Activated CD8-positive, alpha-beta memory T cell treated with anti-CD3 and anti-CD28 coated beads, Interleukin-2, amount 10 ng/mL, durations not matched to agents 7 days and 5 days (primary cell): ENCODE results near the gene MAVS. TPM values are rescaled to one million over a fixed set of nuclear protein-coding genes. Genes with fewer than 3 reads are reported as not detected.

Experiments used
- ATAC-seq: fragments of 150-1000 bp; cut with Tn5 transposase; one replicate; pipeline ENCODE4 v1.10.0; 2021; ENCODE audit warnings: moderate library complexity
- CTCF ChIA-PET: fragments of 350-600 bp; sonication (Branson Sonifier 250); formaldehyde crosslinking; loops from one replicate; lab custom pipeline; 2021; ENCODE audit warnings: antibody characterized with exemption; lab: Charles Lee
- DNase-seq: peaks from one replicate; pipeline ENCODE4 v3.0.0-alpha.2; 2020
- H3K27ac Mint-ChIP-seq: one replicate; pipeline ENCODE4 v1.8.0; 2021; ENCODE audit warnings: mild to moderate bottlenecking, mixed read lengths
- H3K27me3 Mint-ChIP-seq: one replicate; pipeline ENCODE4 v1.8.0; 2021; ENCODE audit warnings: mixed read lengths
- H3K36me3 Mint-ChIP-seq: one replicate; pipeline ENCODE4 v1.8.0; 2021; ENCODE audit warnings: mild to moderate bottlenecking, mixed read lengths
- H3K4me1 Mint-ChIP-seq: one replicate; pipeline ENCODE4 v1.8.0; 2021; ENCODE audit warnings: mixed read lengths
- H3K4me3 Mint-ChIP-seq: one replicate; pipeline ENCODE4 v1.8.0; 2021; ENCODE audit warnings: mild to moderate bottlenecking, moderate library complexity, mixed read lengths
- H3K9me3 Mint-ChIP-seq: one replicate; pipeline ENCODE4 v1.8.0; 2022; ENCODE audit warnings: low read depth, mixed read lengths
- microRNA-seq: library from miRNA; unstranded; fragments of <30 nt; microRNA quantifications from one replicate; pipeline ENCODE4 v1.2.0, GENCODE V29; 2022
- total RNA-seq, 2 experiments: library from RNA; stranded (reverse); gene quantifications; one replicate each; pipeline ENCODE4 v1.2.3, GENCODE V29; 2021

MAVS gene
- total RNA-seq, 2 experiments from 2014 or later = 29.7 to 37.4 TPM

DNA sequence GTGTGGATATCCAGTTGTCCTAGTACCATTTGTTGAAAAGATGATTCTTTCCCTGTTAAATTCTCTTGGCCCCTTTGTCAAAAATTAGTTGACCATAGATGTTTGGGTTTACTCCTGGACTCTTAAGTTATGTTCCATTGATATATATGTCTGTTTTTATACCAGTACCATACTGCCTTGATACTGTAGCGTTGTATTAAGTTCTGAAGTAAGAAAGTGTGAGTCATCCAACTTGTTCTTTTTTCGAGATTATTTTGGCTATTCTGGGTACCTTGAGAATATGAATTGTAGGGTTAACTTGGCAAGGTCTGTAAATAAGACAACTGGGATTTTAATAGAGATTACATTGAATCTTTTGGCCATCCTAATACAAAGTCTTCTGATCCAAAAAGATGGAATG, 69.1 kb downstream of the MAVS start:
- no peak overlapping the region for H3K4me3 Mint-ChIP-seq
- ATAC-seq (no peak), DNase-seq (no peak)
- H3K27me3 Mint-ChIP-seq = no peaks in the 10 kb centered on the region
- peaks cover 34% of the 10 kb centered on the region for H3K4me1 Mint-ChIP-seq
- no peaks in the 10 kb centered on the region for H3K9me3 Mint-ChIP-seq
- CTCF ChIA-PET = interaction anchor here (1.3 kb wide), 1 partner anchor 89 kb away, joined by 3 read pairs; no protein-coding TSS in a partner anchor
- peaks cover 67% of the 10 kb centered on the region for H3K36me3 Mint-ChIP-seq
- no peak overlapping the region for H3K27ac Mint-ChIP-seq

DNA sequence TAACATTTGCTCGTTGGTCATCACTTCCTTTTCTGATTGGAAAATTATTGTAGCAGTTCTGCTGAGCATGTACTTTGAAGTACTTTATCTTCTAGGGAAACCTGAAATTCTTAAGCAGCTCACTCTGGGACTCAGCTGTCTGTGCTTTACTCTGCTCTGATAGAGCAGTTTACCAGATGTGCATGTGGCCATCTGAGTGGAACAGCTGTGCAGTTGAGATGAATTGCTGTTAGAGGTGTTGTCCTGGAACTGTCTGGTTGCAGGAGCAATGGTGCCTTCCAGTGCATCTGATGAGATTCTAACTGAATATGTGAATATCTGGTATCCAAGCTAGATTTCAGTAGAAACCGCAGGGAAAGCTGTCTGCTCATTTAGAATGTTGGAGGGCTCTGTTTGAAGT, 69.7 kb downstream of the MAVS start:
- peaks cover 37% of the 10 kb centered on the region for H3K4me1 Mint-ChIP-seq
- no peak overlapping the region for H3K27ac Mint-ChIP-seq
- H3K27me3 Mint-ChIP-seq = no peaks in the 10 kb centered on the region
- peak; percentile 35 for DNase-seq
- no peak overlapping the region for H3K4me3 Mint-ChIP-seq
- CTCF ChIA-PET = interaction anchor here (0.6 kb wide), 1 partner anchor 61 kb away, joined by 3 read pairs; no protein-coding TSS in a partner anchor
- ATAC-seq = no peak
- H3K36me3 Mint-ChIP-seq = peaks cover 66% of the 10 kb centered on the region
- no peaks in the 10 kb centered on the region for H3K9me3 Mint-ChIP-seq

DNA sequence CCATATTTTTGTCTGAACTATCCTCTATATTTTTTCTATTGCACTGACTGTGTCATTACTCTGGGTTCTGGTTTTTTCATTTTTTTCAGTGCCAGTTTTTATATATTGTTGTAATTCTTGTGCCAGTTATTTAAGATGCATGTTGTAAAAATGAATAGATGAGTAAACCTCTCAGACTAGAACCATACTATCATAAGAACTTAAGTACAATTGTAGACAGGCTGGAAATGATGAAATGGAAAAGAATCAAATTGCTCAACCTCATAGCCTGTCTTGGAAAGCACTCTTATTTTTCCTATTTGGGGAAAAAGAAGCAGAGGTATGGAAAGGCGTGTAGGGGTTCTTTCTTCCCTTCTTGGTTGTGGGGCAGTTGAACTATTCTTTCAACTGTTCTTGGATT, 72.7 kb downstream of the MAVS start:
- Mint-ChIP-seq H3K27ac (no peak overlapping the region), H3K4me3 (no peak overlapping the region), H3K27me3 (no peaks in the 10 kb centered on the region), H3K36me3 (peaks cover 63% of the 10 kb centered on the region), H3K9me3 (no peaks in the 10 kb centered on the region), H3K4me1 (peaks cover 44% of the 10 kb centered on the region)
- no peak for DNase-seq
- ATAC-seq = no peak
- CTCF ChIA-PET = no interaction called here

DNA sequence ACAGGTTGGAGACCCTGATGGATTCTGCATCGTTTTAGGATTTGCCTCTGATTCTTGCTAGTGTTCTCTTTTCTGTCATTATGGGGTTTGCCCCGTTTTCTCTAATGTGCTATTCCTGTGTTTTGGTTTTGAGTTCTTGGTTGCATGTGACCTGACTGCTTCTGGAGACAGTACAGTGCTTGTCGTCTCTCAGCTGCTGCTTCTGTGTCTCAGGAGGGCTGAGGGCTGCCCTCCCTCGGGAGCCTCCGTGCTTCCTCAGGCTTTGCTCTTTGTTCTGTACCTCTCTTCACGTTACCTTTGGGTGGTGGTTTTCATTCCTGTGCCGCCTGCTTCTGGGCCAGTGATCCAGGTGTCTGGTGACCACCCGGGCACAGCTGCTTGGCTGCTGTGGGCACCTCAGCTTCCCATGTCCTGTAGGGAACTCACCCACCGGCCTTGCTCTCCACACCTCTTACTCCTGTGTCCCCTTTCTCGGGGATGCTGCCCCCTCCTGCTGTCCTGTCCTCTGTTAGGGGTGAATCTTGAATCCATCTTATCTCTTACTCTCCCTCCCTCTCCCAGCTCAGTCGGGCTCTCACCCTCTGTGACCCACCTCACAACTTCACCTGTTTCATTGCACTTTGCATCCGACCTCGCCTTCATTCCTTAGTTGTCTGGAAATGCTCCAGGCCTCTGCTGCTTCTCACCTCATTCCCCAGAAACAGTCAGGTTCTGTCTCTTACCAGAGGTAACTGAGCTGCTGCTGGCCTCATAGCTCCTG, 75.8 kb downstream of the MAVS start:
- no peak for DNase-seq
- H3K27ac Mint-ChIP-seq = no peak overlapping the region
- peaks cover 58% of the 10 kb centered on the region for H3K36me3 Mint-ChIP-seq
- no peak for ATAC-seq
- H3K4me3 Mint-ChIP-seq = no peak overlapping the region
- no peaks in the 10 kb centered on the region for H3K9me3 Mint-ChIP-seq
- peaks cover 43% of the 10 kb centered on the region for H3K4me1 Mint-ChIP-seq
- CTCF ChIA-PET = no interaction called here
- H3K27me3 Mint-ChIP-seq = no peaks in the 10 kb centered on the region

DNA sequence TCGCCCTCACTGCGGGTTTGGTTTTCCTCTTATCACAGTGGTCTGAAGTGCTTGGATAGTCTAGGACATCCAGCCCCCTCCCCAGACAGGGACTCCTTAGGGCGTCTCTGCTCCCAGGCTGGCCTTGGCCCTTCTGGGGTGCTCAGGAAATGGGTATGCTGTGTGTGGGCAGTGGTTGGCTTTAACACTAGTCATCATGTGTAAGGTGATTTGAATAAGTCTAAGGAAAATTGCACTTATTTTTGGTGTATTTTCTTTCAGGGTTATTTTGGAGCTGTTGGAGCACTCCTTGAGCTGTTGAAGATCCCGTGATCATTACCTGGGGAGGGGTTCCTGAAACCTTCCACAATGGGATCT, 76.3 kb downstream of the MAVS start:
- no peak overlapping the region for H3K27ac Mint-ChIP-seq

DNA sequence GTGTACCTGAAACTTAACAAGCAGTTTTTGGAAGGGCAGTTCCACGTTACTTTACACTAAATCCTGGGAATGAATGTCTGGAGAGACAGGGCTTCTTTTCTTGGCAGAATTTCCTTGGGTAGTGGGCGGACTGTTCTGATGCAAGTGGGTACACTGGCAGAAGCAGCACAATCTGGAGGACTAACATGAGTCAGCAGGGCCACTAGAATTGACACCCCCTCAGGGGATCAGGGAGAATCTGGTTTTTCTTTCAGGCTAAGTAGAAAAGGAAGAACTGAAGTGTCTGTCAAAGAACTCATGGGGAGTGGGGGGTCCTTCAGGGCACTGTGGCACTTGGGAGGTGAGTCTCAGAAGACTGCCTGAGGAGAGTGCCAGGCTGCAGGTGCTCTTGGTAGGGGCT, 77.2 kb downstream of the MAVS start:
- DNase-seq (no peak), ATAC-seq (no peak)
- H3K36me3 Mint-ChIP-seq = peaks cover 49% of the 10 kb centered on the region
- H3K9me3 Mint-ChIP-seq = no peaks in the 10 kb centered on the region
- H3K4me3 Mint-ChIP-seq = no peak overlapping the region
- peak overlapping the region; percentile 64 for H3K27ac Mint-ChIP-seq
- H3K27me3 Mint-ChIP-seq = no peaks in the 10 kb centered on the region
- H3K4me1 Mint-ChIP-seq = peaks cover 44% of the 10 kb centered on the region
- CTCF ChIA-PET = no interaction called here

More for the DNA sequence above, 76.3 kb downstream of the MAVS start:
- no peaks in the 10 kb centered on the region for H3K9me3 Mint-ChIP-seq
- H3K27me3 Mint-ChIP-seq = no peaks in the 10 kb centered on the region
- CTCF ChIA-PET = no interaction called here
- peaks cover 44% of the 10 kb centered on the region for H3K4me1 Mint-ChIP-seq
- ATAC-seq (no peak), DNase-seq (no peak)
- no peak overlapping the region for H3K4me3 Mint-ChIP-seq
- peaks cover 56% of the 10 kb centered on the region for H3K36me3 Mint-ChIP-seq

DNA sequence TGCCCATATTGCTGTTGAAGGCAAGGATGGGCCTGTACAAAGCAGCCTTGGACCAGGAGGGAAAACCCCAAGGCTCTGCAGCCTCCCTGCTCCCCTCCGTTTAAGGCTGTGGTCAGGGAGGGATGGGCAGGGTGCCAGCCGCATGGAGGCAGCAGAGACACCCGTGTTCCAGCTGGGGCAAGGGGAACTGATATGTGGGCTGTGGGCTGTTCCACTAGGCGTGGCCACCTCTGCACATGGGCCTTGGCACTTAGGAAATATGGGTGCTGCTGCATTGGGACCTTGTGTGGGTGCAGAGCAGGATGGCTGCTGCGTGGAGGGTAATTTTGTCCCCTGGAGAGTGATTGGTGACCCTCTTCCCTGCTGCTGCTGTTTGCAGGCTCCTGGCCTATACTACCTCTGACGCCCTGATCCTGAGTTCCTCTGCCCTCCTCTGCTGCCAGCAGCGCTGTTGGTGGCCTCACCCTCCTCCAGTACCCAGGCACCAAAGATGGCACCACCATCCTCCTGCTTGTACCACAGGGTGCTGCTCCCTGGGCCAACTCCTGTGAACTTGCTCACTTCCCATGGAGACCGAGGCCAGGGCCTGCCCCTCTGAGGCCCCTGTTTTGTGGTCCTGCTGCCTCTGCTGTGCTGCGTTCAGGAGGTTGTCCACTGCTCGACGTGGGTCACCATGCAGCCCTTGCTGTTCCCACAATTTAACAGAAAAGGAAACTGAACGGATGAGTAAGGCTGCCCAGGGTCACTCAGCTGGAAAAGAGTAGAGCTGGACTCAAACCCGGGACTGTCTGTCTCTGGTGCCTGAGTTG, 77.9 kb downstream of the MAVS start:
- peak; percentile 22 for ATAC-seq
- CTCF ChIA-PET = no interaction called here
- Mint-ChIP-seq H3K27me3 (no peaks in the 10 kb centered on the region), H3K4me1 (peaks cover 46% of the 10 kb centered on the region), H3K36me3 (peaks cover 42% of the 10 kb centered on the region), H3K27ac (peak overlapping the region; percentile 71), H3K4me3 (no peak overlapping the region), H3K9me3 (no peaks in the 10 kb centered on the region)
- no peak for DNase-seq

DNA sequence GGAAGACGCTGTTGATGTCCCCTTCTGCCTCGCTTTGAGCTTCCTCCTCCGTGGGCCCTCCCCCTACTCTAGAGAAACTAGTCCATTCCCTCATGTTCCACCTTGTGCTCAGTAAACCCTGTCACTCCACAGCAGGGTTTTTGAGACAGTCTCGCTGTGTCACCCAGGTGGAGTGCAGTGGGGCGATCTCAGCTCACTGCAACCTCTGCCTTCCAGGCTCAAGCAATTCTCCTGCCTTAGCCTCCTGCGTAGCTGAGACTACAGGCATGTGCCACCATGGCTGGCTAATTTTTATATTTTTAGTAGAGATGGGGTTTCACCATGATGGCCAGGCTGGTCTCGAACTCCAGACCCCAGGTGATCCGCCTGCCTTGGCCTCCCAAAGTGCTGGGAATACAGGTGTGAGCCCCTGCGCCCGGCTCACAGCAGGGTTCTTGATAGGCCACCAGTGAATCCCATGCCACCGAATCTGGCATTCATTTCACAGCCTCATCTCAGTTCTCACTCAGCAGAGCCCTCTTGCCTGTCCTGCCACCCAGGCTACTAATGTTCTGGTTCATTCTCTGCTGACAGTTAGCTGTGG, 78.6 kb downstream of the MAVS start:
- CTCF ChIA-PET = interaction anchor here (1.1 kb wide), 1 partner anchor 160 kb away, joined by 3 read pairs; no protein-coding TSS in a partner anchor
- H3K9me3 Mint-ChIP-seq = no peaks in the 10 kb centered on the region
- DNase-seq (no peak), ATAC-seq (no peak)
- no peak overlapping the region for H3K4me3 Mint-ChIP-seq
- peaks cover 41% of the 10 kb centered on the region for H3K36me3 Mint-ChIP-seq
- H3K27me3 Mint-ChIP-seq = no peaks in the 10 kb centered on the region
- peaks cover 48% of the 10 kb centered on the region for H3K4me1 Mint-ChIP-seq
- H3K27ac Mint-ChIP-seq = peak overlapping the region; percentile 8

Small RNA genes within 50 kb of the gene (microRNA-seq; reads per million reads assigned to microRNA genes)
- gene MIR103A2 (not detected), gene MIR103B2 (not detected)

Other genes with a start within 250 kb of the MAVS start
- gene GFRA4, start 183.4 kb upstream of the MAVS start, total RNA-seq = not detected
- not detected for gene ADAM33, start 164.8 kb upstream of the MAVS start, total RNA-seq
- not detected for gene SIGLEC1, start 134.2 kb upstream of the MAVS start, total RNA-seq
- not detected for gene HSPA12B, start 114.1 kb upstream of the MAVS start, total RNA-seq
- gene ADISSP, start 79.1 kb upstream of the MAVS start, total RNA-seq = 10 to 100 TPM; 32.5 to 37.0 TPM
- under 1 TPM in 1 of 2 experiments, not detected in 1; 0.18 TPM for gene SPEF1, start 65.4 kb upstream of the MAVS start, total RNA-seq
- 10 to 100 TPM; 76.5 to 76.8 TPM for gene CENPB, start 60.1 kb upstream of the MAVS start, total RNA-seq
- gene CDC25B, start 50.5 kb upstream of the MAVS start, total RNA-seq = 100 to 1,000 TPM; 194 to 312 TPM
- gene AP5S1, start 26.3 kb upstream of the MAVS start, total RNA-seq = 10 to 100 TPM; 13.8 to 15.5 TPM
- gene PANK2, start 42.6 kb downstream of the MAVS start, total RNA-seq = 10 to 100 TPM; 77.3 to 82.3 TPM
- 10 to 100 TPM; 10.5 to 13.6 TPM for gene RNF24, start 168.7 kb downstream of the MAVS start, total RNA-seq